Activated CD4-positive, alpha-beta T cell treated with anti-CD3 and anti-CD28 coated beads, Interleukin-2, Interleukin-6, amounts not matched to agents 100 ng/mL and 50 ng/mL, durations not matched to agents 16 hours and 8 hours (primary cell): Measurements from ENCODE around the gene MAP7.

ENCODE experiments used
- DNase-seq: peaks from one replicate; pipeline ENCODE4 v3.0.0-alpha.2; 2020

Gene MAP7

GRCh38 chr6:136563386-136564152 is 13.3 kb upstream of the MAP7 start:
- DNase-seq: no peak

GRCh38 chr6:136562211-136562610 is 12.0 kb upstream of the MAP7 start:
- no peak for DNase-seq

GRCh38 chr6:136553166-136553787 is 3.1 kb upstream of the MAP7 start:
- no peak for DNase-seq

DNA sequence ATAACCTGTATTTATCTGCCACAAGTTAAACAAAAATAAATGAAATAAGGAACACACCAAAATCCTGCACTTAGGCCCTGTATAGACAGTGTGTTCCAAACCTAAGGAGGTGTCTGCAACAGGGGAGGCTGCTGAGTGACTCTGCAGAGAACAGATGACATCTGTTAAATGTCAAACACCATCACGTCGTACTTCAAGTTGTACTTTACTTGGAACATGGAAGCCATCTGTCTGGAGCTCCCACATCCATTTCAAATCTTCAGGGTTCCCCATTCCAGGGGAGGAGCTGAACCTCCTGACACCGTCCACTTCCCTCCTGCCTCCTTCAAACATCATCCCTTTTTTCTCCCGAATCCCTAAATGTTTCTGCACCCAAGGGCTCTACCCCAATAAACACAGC is 1.8 kb upstream of the MAP7 start:
- no peak for DNase-seq

GRCh38 chr6:136551103-136551502 is 881 bp upstream of the MAP7 start:
- DNase-seq: no peak

DNA sequence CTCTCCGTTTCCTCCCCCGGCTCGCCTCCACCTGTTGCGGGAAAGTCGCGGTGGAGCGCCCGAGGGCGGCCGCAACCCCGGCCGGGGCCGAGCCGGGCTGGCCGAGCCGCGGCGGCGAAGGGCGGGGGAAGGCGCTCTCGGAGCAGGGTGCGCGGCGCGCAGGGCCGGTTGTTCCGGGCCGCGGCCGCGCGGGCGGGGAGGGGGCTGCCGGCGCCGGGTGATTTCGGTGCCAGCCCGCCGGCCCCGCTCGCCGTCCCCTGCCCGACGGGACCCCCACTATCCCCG is 235 bp downstream of the MAP7 start:
- no peak for DNase-seq

GRCh38 chr6:136549300-136550044 is 750 bp downstream of the MAP7 start:
- DNase-seq: no peak

DNA sequence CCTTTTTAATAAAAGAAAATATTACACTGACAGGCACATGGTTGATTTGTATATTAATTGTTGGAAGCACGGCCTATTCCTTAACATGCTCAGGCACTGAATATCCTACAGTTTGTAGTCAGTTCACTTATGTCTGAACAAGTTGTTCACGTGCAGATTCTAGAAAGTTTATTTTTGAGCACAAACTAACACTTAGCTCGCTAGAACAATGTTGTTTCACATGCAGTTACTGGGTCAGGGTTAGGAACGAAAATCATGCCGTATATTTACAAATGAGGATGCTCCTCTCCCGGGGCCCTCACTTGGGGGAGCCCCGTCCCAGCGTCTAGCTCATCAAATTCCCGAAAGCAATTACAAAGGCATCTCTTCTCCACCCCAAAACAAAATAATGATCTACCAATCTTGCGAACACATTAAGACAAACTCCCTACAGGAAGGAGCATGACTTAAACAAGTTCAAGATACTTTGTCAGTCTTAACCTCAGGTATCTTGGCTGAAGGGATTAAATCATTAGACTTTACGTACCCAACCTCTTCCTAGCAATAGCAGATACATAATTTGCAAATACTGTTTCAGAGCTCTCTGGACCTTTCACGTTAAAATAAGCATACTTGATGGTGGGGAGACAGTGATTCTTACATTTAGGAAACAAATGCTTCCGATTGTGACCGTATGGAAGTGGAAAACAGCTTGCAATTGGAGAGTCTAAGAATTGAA is 1.5 kb downstream of the MAP7 start:
- no peak for DNase-seq

- no peak for DNase-seq
These were observed 2.4 kb downstream of the MAP7 start for GRCh38 chr6:136547871-136548270.

DNA sequence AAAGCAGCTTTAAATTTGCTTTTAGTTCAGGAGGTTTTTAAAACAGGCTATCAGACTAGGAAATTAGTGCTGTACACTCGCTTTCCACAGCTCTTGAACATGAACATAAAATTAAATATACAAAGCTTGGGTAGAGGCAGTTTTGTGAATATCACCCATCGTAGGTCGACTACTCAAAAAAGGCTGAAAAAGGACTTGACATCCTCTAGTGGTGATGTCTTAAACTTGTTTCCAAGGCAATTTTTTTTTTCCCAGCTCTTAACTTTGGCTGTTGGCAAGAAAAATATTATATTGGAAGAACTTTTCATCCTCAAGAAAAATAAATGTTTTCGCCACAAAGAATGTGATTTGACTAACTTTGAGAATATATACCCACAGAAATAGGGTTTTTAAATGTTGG is 2.9 kb downstream of the MAP7 start:
- no peak for DNase-seq

- DNase-seq: no peak
These were observed 3.9 kb downstream of the MAP7 start for GRCh38 chr6:136546331-136546730.

- DNase-seq: no peak
These were observed 5.9 kb downstream of the MAP7 start for GRCh38 chr6:136544326-136544725.

DNA sequence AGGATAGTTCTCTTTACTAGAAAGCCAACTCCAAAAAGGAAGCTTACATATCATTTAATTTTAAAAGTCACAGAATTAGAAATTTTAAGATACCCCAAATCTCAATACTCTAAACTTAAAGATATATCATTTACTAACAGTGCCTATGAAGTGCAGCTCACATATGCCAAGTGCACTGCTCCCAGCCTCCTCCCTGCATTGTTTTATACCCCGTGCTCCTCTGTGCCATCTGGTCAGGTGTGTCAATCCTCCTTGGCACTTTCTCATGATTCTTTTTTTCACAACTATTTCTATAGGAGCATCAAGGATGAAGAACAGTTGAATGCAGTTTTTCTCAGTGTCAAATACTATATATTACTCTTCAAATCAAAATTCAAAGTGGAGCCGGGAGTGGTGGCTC is 8.8 kb downstream of the MAP7 start:
- no peak for DNase-seq

- DNase-seq: no peak
These were observed 10.1 kb downstream of the MAP7 start for GRCh38 chr6:136539967-136540652.

- DNase-seq: no peak
These were observed 11.4 kb downstream of the MAP7 start for GRCh38 chr6:136538836-136539235.

- no peak for DNase-seq
These were observed 14.2 kb downstream of the MAP7 start for GRCh38 chr6:136535880-136536650.

GRCh38 chr6:136535017-136535765 is 15.0 kb downstream of the MAP7 start:
- DNase-seq: no peak

- DNase-seq: no peak
These were observed 16.0 kb downstream of the MAP7 start for GRCh38 chr6:136534268-136534667.

GRCh38 chr6:136533487-136533886 is 16.7 kb downstream of the MAP7 start:
- DNase-seq: no peak

GRCh38 chr6:136532030-136532429 is 18.2 kb downstream of the MAP7 start:
- DNase-seq: no peak

DNA sequence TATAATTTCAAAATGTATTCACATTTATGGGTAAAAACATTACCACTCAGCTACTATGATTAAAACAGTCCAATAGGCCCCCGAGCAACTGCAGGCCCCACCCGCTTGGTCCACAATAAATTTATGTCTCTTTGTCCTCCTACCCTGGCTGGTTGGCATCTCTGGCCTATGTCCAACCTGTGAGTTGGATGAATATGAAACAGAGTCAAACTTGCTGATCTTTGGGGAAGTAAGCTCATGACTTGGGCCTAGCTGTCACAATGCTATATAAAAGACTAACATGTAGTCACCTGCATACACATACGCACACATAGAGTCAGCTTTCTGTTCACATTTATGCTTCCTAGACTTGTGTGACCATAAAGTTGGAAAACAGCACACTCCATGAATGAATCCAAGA is 20.5 kb downstream of the MAP7 start:
- DNase-seq: no peak
